Measurements from ENCODE around the gene POLH. TPM values are rescaled to one million over a fixed set of nuclear protein-coding genes. Genes with fewer than 3 reads are reported as not detected.
A peak's percentile ranks its signal among the peaks of the same experiment; 100 is the strongest.

POLH gene
- total and polyA plus RNA-seq, 9 of the 15 experiments (the other 6 are each of a cell fraction or from before 2014, with no cell fraction given), result 5.8 to 31.6 (median 20.6) TPM

DNA sequence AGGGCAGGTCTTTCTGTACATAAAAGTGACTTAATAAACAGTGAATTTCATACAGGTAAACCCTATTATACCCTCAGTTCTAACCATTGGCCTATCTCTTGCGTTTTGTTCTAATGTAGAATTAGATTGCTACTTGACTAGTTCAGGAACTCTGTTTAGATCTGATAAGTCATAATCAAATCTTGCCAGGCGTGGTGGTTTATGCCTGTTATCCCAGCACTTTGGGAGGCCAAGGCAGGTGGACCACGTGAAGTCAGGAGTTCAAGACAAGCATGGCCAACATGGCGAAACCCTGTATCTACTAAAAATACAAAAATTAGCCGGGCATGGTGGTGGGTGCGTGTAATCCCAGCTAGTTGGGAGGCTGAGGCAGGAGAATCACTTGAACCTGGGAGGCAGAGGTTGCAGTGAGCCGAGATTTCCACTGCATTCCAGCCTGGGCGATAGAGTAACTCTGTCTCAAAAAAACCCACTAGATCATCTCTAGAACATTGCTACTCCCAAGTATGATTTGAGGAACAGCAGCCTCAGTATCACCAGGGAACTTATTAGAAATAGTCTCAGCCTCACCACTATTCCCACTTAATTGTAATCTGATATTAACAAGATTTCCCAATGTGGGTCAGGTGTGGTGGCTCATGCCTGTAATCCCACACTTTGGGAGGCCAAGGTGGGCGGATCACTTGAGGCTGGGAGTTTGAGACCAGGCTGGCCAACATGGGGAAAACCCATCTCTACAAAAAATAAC is 40.9 kb downstream of the POLH start (continued):
- TF ChIP-seq, protein P1, sequence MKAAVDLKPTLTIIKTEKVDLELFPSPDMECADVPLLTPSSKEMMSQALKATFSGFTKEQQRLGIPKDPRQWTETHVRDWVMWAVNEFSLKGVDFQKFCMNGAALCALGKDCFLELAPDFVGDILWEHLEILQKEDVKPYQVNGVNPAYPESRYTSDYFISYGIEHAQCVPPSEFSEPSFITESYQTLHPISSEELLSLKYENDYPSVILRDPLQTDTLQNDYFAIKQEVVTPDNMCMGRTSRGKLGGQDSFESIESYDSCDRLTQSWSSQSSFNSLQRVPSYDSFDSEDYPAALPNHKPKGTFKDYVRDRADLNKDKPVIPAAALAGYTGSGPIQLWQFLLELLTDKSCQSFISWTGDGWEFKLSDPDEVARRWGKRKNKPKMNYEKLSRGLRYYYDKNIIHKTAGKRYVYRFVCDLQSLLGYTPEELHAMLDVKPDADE (conservative IDR thresholded peaks at IDR 0.05; ENCODE audit: control insufficient read depth, low read depth, low read length), result no peak
- TF ChIP-seq, protein P2, sequence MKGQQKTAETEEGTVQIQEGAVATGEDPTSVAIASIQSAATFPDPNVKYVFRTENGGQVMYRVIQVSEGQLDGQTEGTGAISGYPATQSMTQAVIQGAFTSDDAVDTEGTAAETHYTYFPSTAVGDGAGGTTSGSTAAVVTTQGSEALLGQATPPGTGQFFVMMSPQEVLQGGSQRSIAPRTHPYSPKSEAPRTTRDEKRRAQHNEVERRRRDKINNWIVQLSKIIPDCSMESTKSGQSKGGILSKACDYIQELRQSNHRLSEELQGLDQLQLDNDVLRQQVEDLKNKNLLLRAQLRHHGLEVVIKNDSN (CRISPR knock-in tag; IDR thresholded peaks at IDR 0.05), result peak; percentile 30; the same call in 1 of the 2 replicates
- TF ChIP-seq KDM1A (IDR thresholded peaks at IDR 0.05) (no peak), TCF3 (CRISPR knock-in tag; IDR thresholded peaks at IDR 0.05) (peak; percentile 38; the same call in 1 of the 2 replicates), NUFIP1 (IDR thresholded peaks at IDR 0.05; ENCODE audit: partially characterized antibody) (no peak), TAL1 (IDR thresholded peaks at IDR 0.05) (peak; percentile 68), MEIS2 (IDR thresholded peaks at IDR 0.05; ENCODE audit: partially characterized antibody) (no peak), TEAD4 (IDR thresholded peaks at IDR 0.05; ENCODE audit: low read length) (peak; percentile 72), TEAD4 (CRISPR knock-in tag; IDR thresholded peaks at IDR 0.05; ENCODE audit: borderline replicate concordance) (no peak), ESRRB (CRISPR knock-in tag; IDR thresholded peaks at IDR 0.05; ENCODE audit: borderline replicate concordance) (no peak), ZBTB8A (IDR thresholded peaks at IDR 0.05; ENCODE audit: partially characterized antibody) (no peak), MYC (IDR thresholded peaks at IDR 0.05; ENCODE audit: low read depth, low read length) (0 out of 2 replicates have a peak, but pooled peaks have one; percentile 29), MYC (CRISPR knock-in tag; IDR thresholded peaks at IDR 0.05; ENCODE audit: borderline replicate concordance, low read depth) (peak; percentile 63; the same call in 1 of the 2 replicates), LCOR (CRISPR knock-in tag; IDR thresholded peaks at IDR 0.05) (peak; percentile 60; the same call in 1 of the 2 replicates)
- TF ChIP-seq, protein P3, sequence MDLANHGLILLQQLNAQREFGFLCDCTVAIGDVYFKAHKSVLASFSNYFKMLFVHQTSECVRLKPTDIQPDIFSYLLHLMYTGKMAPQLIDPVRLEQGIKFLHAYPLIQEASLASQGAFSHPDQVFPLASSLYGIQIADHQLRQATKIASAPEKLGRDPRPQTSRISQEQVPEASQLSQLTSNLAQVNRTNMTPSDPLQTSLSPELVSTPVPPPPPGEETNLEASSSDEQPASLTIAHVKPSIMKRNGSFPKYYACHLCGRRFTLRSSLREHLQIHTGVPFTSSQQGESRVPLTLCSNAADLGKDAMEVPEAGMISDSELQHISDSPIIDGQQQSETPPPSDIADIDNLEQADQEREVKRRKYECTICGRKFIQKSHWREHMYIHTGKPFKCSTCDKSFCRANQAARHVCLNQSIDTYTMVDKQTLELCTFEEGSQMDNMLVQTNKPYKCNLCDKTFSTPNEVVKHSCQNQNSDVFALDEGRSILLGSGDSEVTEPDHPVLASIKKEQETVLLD (IDR thresholded peaks at IDR 0.05), result no peak
- TF ChIP-seq, protein P4, sequence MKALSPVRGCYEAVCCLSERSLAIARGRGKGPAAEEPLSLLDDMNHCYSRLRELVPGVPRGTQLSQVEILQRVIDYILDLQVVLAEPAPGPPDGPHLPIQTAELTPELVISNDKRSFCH (CRISPR knock-in tag; IDR thresholded peaks at IDR 0.05), result no peak
- TF ChIP-seq, protein P4 (tag; IDR thresholded peaks at IDR 0.05), result no peak
- TF ChIP-seq, protein P5, sequence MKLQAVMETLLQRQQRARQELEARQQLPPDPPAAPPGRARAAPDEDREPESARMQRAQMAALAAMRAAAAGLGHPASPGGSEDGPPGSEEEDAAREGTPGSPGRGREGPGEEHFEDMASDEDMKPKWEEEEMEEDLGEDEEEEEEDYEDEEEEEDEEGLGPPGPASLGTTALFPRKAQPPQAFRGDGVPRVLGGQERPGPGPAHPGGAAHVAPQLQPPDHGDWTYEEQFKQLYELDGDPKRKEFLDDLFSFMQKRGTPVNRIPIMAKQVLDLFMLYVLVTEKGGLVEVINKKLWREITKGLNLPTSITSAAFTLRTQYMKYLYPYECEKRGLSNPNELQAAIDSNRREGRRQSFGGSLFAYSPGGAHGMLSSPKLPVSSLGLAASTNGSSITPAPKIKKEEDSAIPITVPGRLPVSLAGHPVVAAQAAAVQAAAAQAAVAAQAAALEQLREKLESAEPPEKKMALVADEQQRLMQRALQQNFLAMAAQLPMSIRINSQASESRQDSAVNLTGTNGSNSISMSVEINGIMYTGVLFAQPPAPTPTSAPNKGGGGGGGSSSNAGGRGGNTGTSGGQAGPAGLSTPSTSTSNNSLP (IDR thresholded peaks at IDR 0.05; ENCODE audit: borderline replicate concordance, low read depth, low read length), result no peak
- TF ChIP-seq, protein P6, sequence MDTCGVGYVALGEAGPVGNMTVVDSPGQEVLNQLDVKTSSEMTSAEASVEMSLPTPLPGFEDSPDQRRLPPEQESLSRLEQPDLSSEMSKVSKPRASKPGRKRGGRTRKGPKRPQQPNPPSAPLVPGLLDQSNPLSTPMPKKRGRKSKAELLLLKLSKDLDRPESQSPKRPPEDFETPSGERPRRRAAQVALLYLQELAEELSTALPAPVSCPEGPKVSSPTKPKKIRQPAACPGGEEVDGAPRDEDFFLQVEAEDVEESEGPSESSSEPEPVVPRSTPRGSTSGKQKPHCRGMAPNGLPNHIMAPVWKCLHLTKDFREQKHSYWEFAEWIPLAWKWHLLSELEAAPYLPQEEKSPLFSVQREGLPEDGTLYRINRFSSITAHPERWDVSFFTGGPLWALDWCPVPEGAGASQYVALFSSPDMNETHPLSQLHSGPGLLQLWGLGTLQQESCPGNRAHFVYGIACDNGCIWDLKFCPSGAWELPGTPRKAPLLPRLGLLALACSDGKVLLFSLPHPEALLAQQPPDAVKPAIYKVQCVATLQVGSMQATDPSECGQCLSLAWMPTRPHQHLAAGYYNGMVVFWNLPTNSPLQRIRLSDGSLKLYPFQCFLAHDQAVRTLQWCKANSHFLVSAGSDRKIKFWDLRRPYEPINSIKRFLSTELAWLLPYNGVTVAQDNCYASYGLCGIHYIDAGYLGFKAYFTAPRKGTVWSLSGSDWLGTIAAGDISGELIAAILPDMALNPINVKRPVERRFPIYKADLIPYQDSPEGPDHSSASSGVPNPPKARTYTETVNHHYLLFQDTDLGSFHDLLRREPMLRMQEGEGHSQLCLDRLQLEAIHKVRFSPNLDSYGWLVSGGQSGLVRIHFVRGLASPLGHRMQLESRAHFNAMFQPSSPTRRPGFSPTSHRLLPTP (IDR thresholded peaks at IDR 0.05; ENCODE audit: borderline replicate concordance, extremely low read depth, insufficient read length), result no peak
